Ishikawa (cell line): ENCODE measurements around the gene PTH2.

ENCODE experiments used
- CREB1 ChIP-seq: IDR thresholded peaks from 2 replicates; pipeline ENCODE4 v1.6.1; 2012; ENCODE audit warnings: low read depth
- EGR1 ChIP-seq: IDR thresholded peaks from 2 replicates; pipeline ENCODE4 v1.6.1; 2012
- EP300 ChIP-seq: IDR thresholded peaks from 2 replicates; pipeline ENCODE4 v1.6.1; 2012; ENCODE audit warnings: borderline replicate concordance
- FOXM1 ChIP-seq: IDR thresholded peaks from 2 replicates; pipeline ENCODE4 v1.6.1; 2012; ENCODE audit warnings: low read depth, borderline replicate concordance
- MAX ChIP-seq: IDR thresholded peaks from 2 replicates; pipeline ENCODE4 v1.6.1; 2012
- NFIC ChIP-seq: IDR thresholded peaks from 2 replicates; pipeline ENCODE4 v1.6.1; 2012
- RAD21 ChIP-seq: IDR thresholded peaks from 2 replicates; pipeline ENCODE4 v1.6.1; 2012; ENCODE audit warnings: low read depth
- REST ChIP-seq: IDR thresholded peaks from 2 replicates; pipeline ENCODE4 v1.6.1; 2012; ENCODE audit warnings: low read depth, mild to moderate bottlenecking
- TAF1 ChIP-seq: IDR thresholded peaks from 2 replicates; pipeline ENCODE4 v1.6.1; 2012; ENCODE audit warnings: low read depth, mild to moderate bottlenecking
- TCF12 ChIP-seq: IDR thresholded peaks from 2 replicates; pipeline ENCODE4 v1.6.1; 2012; ENCODE audit warnings: low read depth
- TEAD4 ChIP-seq: IDR thresholded peaks from 2 replicates; pipeline ENCODE4 v1.6.1; 2012
- YY1 ChIP-seq: IDR thresholded peaks from 2 replicates; pipeline ENCODE4 v1.6.1; 2012; ENCODE audit warnings: low read depth

GRCh38 chr19:49469828-49470614 is 46.8 kb upstream of the PTH2 start:
- TF ChIP-seq REST = no peak
- TF ChIP-seq TAF1 = no peak
- TF ChIP-seq FOXM1 = no peak
- TF ChIP-seq EP300 = no peak
- no peak for TF ChIP-seq YY1
- TF ChIP-seq NFIC = no peak
- TF ChIP-seq EGR1 = no peak
- no peak for TF ChIP-seq MAX
- TF ChIP-seq TEAD4 = no peak
- TF ChIP-seq RAD21 = peak; percentile 21; the same call in 1 of the 2 replicates
- no peak for TF ChIP-seq TCF12
- TF ChIP-seq CREB1 = no peak
